Lung (tissue), 12 donors: ENCODE results near the gene WDR90. TPM values are rescaled to one million over a fixed set of nuclear protein-coding genes. Genes with fewer than 3 reads are reported as not detected.
A peak's percentile ranks its signal among the peaks of the same experiment; 100 is the strongest.

ENCODE experiments used
- ATAC-seq: fragments of 200-7000 bp; cut with Tn5 transposase; one replicate; pipeline ENCODE4 v1.9.1; 2020; ENCODE audit warnings: moderate number of reproducible peaks; ENCODE audit not compliant: insufficient read depth, low FRiP score
- DNase-seq, 3 donors: peaks; one replicate each; pipeline ENCODE4 v3.0.0-alpha.2; 2013 to 2017
- H3K27ac ChIP-seq, 2 donors: one replicate each; pipeline ENCODE4 v1.5.1; 2013; ENCODE audit warnings: mild to moderate bottlenecking in 2 of 2, moderate library complexity in 2 of 2, control low read depth in 1 of 2, inconsistent platforms in 1 of 2, low read depth in 1 of 2, low read length in 1 of 2
- H3K27me3 ChIP-seq, 3 donors: one replicate each; pipeline ENCODE4 v1.5.1; 2013; ENCODE audit warnings: low read length in 2 of 3; ENCODE audit not compliant: control insufficient read depth in 3 of 3, insufficient read depth in 3 of 3
- H3K36me3 ChIP-seq, 4 donors: one replicate each; pipeline ENCODE4 v1.5.1; 2013; ENCODE audit warnings: low read length in 4 of 4, mild to moderate bottlenecking in 1 of 4, moderate library complexity in 1 of 4; ENCODE audit not compliant: control insufficient read depth in 4 of 4, insufficient read depth in 4 of 4
- H3K4me1 ChIP-seq, 5 donors: one replicate each; pipeline ENCODE4 v1.5.1; 2013; ENCODE audit warnings: low read length in 5 of 5, mild to moderate bottlenecking in 2 of 5, moderate library complexity in 1 of 5; ENCODE audit not compliant: control insufficient read depth in 5 of 5, insufficient read depth in 5 of 5
- H3K4me3 ChIP-seq: one replicate; pipeline ENCODE4 v1.5.1; 2013; ENCODE audit warnings: mild to moderate bottlenecking, control low read depth, moderate library complexity
- H3K9ac ChIP-seq, 2 donors: one replicate each; pipeline ENCODE4 v1.5.1; 2013; ENCODE audit warnings: low read length in 2 of 2, control low read depth in 1 of 2; ENCODE audit not compliant: insufficient read depth in 1 of 2
- H3K9me3 ChIP-seq, 4 donors: one replicate each; pipeline ENCODE4 v1.5.1; 2013; ENCODE audit warnings: low read length in 3 of 4, mild to moderate bottlenecking in 1 of 4, moderate library complexity in 1 of 4; ENCODE audit not compliant: control insufficient read depth in 4 of 4, insufficient read depth in 3 of 4
- WGBS, 2 donors: extraction: QIAGEN DNeasy Blood & Tissue Kit; methylation state at CpG; one replicate each; pipeline ENCODE4 v1.1.7; 2013; 5-methylcytosine and 5-hydroxymethylcytosine counted together
- polyA plus RNA-seq, 2 donors: library from polyadenylated mRNA; stranded (reverse); fragments of 200-250 nt; gene quantifications; one replicate each; pipeline ENCODE4 v1.2.1, GENCODE V29; 2013
- total RNA-seq, 2 donors: library from RNA; depleted of rRNA in 1 of 2; stranded (reverse); fragments of >200 nt in 1 of 2; gene quantifications; one replicate each; pipeline ENCODE4 v1.2.1, GENCODE V29; 2014 to 2021
- TF ChIP-seq, protein P1 (sequence below): IDR thresholded peaks from 2 replicates; pipeline ENCODE4 v1.5.1; 2012; ENCODE audit warnings: mild to moderate bottlenecking; ENCODE audit errors: control extremely low read depth, extremely low read depth
- donor health status: control.
- donor health status: control.
- donor health status: Bipolar disorder and iron deficiency.
- donor health status: healthy.
- donor health status: DM: yes; HTN: yes; CAD: no.

The WDR90 gene
- total and polyA plus RNA-seq, 4 donors, result 18.6 to 74.2 (median 27.9) TPM

DNA sequence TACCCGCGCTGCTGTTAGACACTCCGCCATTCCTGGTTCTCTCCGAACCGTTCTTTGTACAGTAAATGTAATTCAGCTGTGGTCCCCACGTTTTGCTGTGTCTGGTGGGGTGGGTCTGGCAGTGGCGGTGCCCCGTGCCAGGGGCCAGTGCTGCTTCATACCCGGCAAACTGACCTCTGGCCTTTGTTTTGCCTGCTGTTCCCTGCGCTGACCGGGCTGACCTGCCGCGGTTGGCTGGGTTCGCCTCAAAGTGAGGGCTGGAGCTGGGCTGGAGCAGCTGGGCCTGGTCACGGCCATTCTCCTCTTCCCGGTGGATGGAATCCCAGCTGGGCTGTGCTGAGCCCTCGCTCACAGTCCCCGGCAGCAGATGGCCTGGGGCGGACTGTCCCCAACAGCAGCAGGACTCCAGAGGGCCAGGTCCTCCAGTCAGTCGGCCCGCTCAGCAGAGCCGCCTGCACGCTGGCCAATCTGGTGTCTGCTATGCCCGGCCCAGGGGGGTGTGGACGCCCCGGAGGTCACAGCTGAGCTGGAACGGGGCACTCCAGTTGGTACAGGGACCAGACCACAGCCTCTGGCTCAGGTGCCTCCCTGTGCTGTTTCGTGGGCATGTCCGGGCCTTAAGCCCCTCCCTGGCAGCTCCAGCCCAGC lies 19.9 kb upstream of the WDR90 start:
- Histone ChIP-seq H3K4me3 (no peak overlapping the region), H3K27ac (peak overlapping the region in 1 of 2 donors; percentile 75), H3K9ac (no peak overlapping the region), H3K36me3 (peaks cover 0 to 51% (median 5%) of the 10 kb centered on the region in 4 donors), H3K4me1 (peaks cover 0 to 20% (median 13%) of the 10 kb centered on the region in 5 donors), H3K27me3 (no peaks in the 10 kb centered on the region), H3K9me3 (no peaks in the 10 kb centered on the region)
- DNase-seq (no peak), ATAC-seq (no peak)
- TF ChIP-seq, protein P1, sequence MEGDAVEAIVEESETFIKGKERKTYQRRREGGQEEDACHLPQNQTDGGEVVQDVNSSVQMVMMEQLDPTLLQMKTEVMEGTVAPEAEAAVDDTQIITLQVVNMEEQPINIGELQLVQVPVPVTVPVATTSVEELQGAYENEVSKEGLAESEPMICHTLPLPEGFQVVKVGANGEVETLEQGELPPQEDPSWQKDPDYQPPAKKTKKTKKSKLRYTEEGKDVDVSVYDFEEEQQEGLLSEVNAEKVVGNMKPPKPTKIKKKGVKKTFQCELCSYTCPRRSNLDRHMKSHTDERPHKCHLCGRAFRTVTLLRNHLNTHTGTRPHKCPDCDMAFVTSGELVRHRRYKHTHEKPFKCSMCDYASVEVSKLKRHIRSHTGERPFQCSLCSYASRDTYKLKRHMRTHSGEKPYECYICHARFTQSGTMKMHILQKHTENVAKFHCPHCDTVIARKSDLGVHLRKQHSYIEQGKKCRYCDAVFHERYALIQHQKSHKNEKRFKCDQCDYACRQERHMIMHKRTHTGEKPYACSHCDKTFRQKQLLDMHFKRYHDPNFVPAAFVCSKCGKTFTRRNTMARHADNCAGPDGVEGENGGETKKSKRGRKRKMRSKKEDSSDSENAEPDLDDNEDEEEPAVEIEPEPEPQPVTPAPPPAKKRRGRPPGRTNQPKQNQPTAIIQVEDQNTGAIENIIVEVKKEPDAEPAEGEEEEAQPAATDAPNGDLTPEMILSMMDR, result no peak
- 78 to 82% methylated on average over 28 to 29 of the region's 29 CpGs for WGBS, 2 donors

DNA sequence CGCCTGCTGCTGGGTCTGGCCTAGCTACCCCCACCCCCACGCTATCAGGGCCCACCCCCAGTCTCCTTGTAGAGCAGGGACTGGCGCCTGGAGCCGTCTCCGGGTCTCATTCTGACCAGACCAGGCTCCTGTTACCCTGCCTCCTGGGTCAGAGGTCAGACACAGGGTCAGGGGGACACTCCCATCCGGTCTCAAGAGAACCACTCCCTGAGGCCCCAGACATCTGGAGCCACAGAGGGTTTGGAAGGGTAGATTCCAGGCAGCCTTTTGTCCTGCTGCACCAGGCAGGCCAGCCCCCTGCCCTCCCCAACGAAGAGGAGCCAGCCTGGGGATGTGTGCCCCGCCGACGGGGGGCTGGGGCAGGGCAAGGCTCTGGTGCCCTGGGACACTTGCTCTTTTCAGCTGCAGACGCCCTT lies 19.3 kb upstream of the WDR90 start:
- TF ChIP-seq, protein P1, result no peak
- no peak for ATAC-seq
- peak in 1 of 3 donors; percentile 22 for DNase-seq
- Histone ChIP-seq H3K9ac (no peak overlapping the region), H3K4me1 (peaks cover 0 to 21% (median 14%) of the 10 kb centered on the region in 5 donors), H3K4me3 (no peak overlapping the region), H3K27me3 (no peaks in the 10 kb centered on the region), H3K9me3 (no peaks in the 10 kb centered on the region), H3K27ac (peak overlapping the region in 1 of 2 donors; percentile 21), H3K36me3 (peaks cover 0 to 52% (median 5%) of the 10 kb centered on the region in 4 donors)
- WGBS, 2 donors, result 55 to 66% methylated on average over 10 to 11 of the region's 11 CpGs

DNA sequence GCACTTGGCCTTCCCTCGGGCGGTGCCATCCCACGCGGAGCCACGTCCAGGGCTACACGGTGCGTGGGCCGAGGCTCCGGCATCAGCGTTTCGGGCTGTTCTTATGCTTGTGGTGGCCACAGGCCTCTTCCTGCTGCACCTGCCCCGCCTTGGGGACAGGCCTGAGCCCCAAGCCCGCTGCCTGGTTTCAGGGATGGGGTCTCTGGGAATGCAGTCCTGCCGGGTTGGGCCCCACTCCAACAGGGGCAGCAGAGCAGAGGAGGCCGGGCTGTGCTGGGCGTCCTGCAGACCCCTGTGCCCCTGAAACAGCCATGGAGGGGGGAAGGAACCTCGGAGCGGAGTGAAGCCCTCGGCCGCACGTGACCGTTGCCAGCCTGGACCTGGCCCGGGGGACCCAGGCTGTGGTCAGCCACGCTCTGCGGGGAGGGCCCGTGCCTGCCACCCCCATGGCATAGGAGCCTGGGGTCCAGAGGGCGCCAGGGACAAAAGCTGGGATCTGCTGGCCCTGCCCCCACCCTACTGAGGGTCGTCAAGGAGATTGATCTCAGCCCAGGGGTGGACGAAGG lies 18.8 kb upstream of the WDR90 start:
- ATAC-seq, result no peak
- Histone ChIP-seq H3K27ac (peak overlapping the region in 1 of 2 donors; percentile 21), H3K4me1 (peaks cover 0 to 26% (median 14%) of the 10 kb centered on the region in 5 donors), H3K36me3 (peaks cover 0 to 52% (median 5%) of the 10 kb centered on the region in 4 donors), H3K4me3 (no peak overlapping the region), H3K9me3 (no peaks in the 10 kb centered on the region), H3K27me3 (no peaks in the 10 kb centered on the region), H3K9ac (no peak overlapping the region)
- TF ChIP-seq, protein P1, result no peak
- DNase-seq, result no peak
- WGBS, 2 donors, result 50% methylated on average over 28 to 29 of the region's 29 CpGs
